Activated CD8-positive, alpha-beta memory T cell treated with anti-CD3 and anti-CD28 coated beads, Interleukin-2, amount 50 U/mL, for 1 hour (primary cell): ENCODE data around the gene HAND1.

Experiments used
- DNase-seq: peaks from one replicate; pipeline ENCODE4 v3.0.0-alpha.2; 2020; ENCODE audit errors: extremely low read depth

Gene HAND1

DNA sequence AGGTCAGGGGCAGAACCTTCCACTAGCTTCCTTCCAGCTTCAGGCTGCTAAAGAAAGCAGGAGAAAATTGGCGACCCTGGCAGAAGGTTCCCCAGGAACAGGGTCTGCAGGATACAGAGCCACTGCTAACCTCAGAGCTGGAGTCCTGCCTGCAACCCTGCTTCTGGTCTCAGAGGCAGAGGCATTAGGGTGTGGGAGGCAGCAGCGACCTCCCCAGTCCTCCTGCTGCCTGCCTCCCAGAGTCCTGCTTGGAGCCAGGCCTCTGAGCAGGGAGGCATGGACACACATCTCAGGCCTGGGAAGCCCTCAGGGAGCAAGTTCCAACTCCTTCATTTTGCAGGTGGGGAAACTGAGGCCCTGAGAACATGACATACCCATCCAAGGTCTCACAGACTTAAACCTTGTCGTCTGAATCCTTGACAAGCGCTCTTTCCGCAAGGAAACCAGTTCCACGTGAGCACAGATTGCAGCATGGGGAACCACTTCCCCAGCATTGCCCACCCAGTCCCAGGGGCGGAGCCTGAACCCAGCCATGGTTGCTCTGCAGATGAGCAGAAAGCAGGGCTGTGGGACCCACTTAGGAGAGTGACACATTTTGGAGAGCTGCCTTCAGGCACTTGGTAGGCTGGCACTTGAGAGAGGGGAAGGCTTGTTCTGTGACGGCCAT lies 28.2 kb upstream of the HAND1 start:
- DNase-seq = no peak

DNA sequence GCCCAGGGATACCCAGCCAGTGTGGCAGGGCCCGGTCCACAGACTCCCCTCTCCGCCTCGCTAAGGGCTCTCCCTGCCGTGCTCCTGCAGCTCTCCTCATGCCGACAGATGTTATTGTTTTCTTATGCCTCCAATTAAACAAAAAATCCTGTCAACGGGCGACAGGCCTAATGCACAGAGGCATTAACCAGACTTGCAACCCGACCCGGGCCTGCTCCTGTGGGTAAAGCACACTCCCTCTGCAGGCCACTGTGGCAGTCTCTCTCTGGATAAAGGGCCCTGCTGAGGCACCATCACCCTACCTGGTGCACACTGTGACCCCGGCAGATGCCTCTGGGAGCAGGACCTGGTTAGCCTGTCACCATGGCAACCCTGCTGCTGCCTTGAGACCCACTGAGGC lies 27.5 kb upstream of the HAND1 start:
- no peak for DNase-seq

DNA sequence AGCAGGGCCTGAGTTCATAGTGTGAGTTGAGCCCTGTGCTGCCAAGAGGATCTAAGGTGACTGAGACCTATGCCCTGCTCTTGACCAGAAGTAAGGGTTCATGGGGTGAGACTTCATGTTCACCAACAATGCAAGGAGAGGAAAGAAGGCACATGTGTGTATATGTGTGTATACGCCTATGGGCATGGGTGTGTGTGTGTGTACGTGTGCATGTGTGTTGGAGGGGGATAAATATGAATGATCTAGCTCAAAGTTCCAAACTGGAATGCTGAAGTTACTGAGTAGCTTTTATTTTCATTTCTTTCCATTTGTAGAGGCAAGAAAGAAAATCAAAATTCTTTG lies 25.6 kb upstream of the HAND1 start:
- DNase-seq = no peak

DNA sequence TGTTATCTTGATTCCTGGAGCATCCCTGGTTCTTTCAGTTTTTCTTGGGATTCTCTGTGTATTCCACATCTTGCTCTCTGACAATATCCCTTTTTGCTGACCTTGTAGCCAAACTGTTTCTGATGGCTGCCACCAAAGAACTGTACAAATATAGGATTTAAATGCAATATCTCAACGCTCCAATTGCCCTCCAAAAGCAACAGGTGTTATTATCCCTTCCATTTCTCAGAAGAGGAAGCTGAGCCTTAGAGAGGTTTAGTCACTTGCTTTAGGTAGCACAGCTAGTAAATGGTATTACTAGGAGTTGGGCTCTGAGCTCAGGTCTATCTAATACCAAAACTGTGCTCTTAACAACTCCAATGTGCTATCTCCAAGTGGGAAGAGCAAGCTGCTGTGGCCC lies 24.2 kb upstream of the HAND1 start:
- DNase-seq = no peak

DNA sequence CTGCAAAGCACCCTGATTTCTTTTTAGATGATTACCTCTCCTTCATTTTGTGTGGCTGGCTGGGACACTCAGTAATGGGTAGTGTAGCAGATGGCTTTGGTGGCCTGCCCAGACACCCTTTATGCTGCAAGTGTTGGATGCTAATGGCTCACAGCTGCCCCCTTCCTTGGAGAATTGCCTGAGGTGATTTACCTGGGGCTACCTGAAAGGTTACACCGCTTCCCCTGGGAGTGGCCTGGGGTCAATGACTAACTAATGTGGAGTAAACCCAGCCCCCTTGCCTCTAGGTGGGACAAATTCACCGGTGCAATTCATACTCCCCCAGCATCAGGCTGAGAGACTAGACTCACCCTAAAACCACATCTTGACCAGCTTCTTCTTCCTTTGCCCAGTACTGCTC lies 23.5 kb upstream of the HAND1 start:
- DNase-seq = no peak

DNA sequence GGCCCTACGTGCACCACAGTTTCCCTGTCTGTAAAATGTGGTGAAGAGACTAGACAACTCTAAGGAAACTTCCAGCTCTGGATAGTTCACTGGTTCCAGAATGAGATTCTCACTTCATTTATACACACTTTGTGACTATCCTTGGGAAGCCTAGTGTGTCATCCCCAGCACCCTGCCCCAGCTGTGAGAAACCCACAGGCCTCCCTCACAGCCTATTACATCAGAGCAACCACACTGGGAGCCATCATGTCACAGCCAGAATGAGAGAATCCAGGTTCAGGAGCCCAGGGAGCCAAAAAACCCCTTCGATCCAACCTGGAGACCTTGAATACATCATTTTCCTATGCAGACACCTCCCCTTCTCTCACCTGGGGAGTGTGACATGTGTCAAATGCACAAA lies 21.0 kb upstream of the HAND1 start:
- no peak for DNase-seq

DNA sequence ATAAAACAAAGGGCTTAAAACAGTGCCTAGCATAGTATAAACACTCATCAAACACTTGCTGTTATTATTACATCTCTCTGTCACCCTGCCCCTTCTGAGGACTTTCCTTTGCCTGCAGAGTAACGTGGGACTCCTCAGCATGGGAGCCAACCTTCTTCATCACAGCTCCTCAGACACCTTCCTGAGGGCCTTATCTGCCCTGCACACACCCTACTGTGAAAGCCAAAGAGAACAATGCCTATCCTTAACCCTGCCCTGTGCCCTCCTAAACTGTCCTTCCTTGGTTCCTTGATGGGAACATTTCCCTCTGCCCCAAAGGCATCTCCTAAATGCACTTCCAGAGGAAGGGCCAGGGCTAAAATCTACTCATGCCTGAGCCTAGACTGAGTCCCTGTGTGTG lies 20.6 kb upstream of the HAND1 start:
- no peak for DNase-seq

DNA sequence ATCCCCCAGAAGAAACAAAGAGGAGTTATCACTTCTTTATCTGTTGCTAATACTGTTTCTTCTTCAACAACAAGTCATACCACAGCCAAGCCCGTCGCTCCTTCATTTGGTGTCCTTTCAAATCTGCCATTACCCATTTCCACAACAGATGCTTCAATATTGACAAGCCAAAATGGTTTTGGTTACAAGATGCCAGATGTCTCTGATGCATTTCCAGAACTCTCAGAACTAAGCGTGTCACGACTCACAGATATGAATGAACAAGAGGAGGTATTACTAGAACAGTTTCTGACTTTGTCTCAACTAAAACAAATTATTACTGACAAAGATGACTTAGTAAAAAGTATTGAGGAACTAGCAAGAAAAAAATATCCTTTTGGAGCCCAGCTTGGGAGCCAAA lies 16.0 kb upstream of the HAND1 start:
- DNase-seq = no peak

DNA sequence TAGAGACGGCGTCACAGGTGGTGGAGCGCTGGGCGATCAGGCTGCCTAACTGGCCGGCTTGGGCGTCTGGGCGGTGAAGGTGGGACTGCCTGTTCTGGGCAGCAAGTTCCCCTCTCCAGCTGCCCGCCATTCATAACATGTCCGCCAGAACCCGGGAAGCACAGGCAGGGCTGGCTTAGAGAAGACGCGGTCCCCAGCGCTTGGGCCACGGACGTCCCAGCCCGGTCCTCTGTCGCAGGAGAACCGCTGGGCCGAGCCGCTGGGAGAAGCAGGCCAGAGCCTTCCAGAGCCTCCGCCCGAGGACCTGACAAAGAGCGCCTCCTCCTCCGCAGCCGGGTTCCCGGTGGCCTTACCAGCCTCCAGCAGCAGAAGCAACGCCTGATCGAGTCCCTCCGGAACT lies 15.2 kb upstream of the HAND1 start:
- DNase-seq = no peak

DNA sequence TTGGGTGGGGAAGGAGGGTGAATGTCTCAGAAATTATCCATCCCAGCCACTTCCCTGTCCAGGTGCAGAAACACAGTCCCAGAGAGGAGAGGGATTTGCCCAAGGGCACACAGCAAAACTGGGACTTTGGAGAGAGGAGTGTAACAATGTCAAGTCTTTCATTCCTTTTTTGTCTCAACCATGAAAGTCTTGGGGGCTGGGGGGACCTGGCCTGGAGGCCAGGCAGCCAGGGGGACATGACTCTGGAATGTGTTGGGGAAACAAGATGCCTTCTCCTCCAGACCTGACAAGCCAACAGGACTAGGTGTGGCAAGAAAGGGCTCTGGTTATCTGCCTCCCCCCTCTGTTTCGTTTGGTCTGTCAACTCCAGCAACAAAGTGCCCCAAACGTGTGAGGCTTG lies 13.9 kb upstream of the HAND1 start:
- no peak for DNase-seq

DNA sequence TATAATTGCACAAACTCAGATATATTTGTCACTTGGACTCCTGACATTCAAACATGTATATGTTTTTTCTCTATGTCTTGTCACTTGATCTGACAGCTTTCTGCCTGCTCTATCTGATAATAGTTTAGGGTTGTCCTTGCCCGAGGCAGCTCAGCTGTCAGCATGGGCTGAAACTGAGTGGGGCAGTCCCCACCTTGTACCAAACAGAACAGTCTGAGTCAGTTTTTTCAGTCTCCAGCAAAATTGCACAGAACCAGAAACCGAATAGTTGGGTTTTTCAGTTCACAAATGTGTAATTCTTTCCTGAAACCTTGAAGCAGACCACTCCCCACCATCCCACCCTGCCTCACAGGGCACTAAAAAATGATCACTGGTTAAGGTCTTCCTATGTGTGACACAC lies 9.5 kb upstream of the HAND1 start:
- no peak for DNase-seq

DNA sequence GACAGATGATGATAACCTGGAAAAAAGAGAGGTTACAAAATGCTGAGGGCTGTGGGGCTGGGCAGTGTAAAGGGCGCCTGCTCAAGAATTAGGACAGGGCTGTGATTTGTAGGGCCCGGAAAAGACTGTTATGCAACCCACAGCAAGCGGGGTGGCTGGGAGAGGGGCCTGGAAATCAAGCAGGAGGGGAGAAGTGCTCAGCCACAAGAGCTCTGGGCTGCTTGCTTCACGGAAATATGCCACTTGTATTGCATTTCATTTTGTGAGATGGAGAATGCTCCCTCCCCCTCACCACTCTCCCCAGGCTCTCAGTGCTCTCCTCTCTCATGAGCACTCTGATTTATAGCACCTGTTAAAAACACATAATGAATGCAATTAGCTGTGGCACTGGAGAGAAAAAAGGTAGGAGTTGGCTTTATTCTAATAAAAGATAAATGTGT lies 8.4 kb upstream of the HAND1 start:
- no peak for DNase-seq

DNA sequence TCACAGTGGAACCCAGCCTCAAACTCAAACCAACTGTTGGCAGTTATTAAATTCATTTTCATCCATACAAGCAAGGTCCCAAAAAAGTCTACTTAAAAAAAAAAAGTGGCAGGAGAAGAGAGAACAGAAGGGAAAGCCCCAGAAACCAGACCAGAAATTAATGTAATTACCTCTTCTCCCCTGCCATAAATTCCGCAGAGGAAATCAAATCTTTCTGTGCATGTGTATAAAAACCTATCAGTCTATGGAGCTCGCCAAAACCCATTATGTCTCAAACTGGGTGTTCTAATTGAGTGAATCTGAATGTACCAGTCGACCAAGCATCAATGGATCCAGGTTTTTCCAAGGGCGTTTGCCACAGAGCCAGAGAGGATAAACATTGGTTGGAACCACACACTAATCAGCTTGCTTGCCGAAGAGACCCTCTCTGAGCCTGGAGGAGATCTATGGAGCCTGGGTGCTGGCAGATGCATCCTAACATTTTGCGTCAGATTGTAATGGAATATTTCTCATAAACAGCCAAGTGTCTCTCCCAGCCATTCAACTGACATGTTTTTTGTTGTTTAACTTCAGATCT lies 7.9 kb upstream of the HAND1 start:
- no peak for DNase-seq

DNA sequence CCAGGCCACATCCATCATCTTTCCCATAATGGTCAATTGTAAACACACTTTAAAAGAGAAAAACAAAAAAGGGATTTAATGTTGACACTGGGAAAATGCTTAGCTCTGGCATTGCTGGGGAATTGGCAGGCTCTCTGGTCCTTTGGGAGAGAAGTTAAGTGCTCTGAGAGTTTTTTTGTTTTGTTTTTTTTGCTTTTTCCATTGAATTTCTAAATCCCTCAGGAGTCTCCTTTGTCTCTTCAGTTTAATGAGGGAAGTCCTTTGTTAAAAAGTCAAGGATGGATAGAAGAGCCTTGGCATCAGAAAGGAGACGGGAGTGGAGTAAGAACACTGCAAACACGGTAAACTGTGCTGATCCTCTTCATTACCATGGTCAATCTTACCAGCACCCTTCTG lies 7.1 kb upstream of the HAND1 start:
- no peak for DNase-seq

DNA sequence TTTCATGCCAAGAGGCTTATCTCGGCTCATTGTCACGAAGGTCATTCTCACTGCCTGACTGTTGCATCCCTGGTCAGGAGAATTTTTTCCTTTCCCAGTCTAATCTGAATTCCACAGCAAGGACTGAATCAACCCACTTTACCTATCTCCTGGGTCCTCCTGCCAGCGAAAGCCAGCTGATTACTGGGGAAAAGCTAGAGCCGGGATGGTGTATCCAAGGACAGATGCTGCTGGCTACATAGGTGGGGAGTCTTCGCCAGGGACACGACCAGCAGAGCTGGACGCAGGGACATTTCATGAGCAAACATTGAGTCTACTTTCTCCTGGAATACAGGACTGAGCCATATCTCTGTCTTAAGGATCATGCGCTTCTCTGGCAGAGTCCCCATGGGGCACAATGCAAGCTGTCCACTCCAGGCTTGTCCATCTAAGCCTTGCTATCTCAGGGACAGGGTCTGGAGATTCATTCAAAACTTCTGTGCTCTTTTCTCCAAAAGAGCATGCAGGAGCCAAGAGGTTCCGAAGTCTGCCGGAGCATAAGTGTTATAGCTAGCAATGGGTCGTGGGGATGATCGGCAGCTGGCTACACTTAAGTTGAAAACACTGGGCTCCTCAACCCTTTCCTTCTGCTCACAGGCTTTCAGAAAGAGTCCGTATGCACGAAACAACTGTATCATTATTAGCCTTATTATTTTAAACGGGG lies 6.5 kb upstream of the HAND1 start:
- DNase-seq = no peak

DNA sequence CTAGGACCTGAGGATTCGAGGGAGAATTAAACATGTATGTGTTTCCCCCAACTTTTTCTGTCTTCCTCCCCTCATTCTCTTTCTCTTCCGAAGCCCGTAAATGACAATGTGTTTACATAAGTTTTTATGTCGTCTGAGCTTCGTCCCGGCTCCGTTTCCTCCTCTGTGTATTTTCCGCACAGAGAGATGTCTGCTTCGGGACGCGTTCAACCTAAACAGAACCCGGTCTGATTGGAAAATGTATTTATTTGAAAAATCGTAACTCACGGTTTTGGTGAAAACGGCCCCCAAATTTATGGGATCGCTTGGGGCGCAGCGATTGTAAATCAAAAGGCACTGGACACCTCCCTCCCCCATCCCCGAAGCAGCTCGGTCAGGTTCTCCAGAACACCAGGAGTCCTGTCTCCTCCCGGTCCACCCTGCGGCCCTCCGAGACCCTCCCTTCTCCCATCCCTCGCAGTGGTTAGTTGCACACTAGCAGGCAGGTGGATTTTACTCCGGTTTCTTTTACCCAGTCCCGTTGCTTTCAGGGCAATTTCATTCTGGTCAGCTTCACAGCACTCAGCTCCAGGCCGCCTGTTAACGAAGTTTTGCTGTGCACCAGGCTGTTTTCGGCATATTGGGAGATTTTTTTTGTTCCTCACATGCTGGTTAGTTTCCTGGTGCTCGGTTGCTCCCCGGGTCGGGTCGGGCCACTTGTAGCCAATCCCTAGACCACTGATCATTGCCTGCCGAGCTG lies 5.8 kb upstream of the HAND1 start:
- DNase-seq = no peak

DNA sequence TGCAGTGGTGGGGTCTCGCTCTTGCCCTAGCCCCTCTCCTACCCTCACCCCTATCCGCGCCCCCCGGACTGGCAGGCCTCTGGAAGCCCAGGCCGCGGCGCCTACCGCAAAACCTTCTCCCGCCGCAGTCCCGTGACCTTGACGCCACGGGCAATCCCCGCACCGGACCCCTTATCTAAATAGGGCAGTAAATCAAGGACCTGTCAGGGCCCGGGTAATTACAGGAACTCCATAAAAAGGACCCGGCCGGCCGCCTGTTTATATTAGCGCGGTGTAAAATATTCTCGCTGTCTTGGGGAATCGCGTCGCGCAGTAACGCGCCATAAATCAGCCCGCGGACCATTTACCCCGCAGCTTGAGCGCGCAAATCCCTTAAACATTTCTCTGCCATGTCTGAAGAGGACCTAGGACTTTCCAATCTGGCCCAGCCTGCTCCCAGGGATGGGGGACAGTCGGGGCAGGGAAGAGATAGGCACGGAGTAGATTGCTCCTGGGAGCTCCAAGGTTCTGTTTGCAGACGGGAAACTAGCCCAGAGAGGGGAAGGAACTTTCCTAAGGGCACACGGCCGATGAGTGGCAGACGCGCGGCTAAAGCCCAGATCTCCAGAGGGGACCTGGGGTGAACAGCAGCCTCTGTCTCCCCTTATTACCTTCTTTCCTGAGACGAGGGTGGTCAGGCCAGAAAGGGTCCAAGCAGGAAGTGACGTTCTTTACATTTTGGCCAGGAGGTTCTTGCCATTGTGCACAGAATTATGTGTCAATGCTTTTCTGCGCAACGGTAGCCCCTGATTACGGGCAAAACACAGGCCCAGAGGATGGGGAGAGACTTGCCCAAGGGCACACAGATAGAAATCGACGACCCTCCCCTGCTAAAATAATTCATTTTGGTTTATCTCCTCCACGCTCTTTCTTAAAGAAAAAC lies 4.8 kb upstream of the HAND1 start:
- DNase-seq = no peak

DNA sequence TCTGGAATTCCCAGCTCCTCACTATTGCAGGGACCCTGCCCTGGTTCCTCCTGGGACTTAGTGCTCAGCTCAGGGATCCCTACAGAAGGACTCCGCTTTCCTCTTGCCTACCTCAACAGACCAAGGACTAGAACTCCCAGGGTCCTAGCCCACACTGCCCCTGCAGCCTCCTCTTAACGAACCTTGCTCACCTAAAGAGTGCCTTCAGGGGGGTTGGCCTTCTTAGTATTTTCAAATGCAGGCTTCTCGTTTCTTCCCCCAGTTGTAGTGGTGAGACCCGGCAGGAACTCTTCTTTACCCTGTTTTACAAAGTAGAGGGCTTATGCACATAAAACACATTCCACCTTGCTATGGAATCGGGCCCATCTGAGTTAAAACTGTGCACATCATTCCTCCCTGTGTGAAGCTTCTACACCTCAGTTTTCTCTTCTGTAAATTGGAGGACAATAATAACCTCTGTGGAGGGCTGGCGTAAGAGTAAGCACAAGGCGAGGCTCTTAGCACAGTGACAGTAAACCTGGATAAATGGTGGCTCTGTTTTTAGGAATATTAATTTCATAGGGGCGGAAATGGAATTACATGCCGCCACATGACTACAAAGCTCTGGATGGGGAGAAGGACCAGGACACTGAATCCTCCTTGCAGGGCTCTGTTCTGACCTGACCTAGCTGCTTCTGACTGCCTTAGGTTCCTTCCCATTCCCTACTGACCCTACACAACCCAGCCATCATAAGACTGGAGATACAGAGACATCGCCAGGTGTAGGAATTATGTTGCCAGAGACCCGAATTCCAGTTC lies 3.8 kb upstream of the HAND1 start:
- DNase-seq = no peak

DNA sequence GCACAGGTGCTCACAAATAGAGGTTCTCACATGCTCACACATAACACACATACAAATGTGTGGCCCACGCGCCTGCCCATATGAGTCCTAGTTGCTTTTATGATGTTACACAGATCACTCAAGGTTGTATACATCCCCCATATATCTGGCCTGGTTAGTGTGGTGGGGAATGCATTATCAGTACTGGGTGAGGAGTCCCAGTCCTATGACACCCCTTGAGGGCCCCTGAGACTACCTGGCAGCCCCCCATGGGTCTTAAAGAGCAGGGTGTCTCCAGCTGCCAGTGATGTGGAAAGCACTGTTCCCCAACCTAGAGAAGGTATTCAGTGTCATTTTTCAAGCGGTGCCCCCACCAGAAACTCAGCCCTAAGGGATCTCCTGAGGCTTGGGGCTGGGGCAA lies 2.8 kb upstream of the HAND1 start:
- no peak for DNase-seq

DNA sequence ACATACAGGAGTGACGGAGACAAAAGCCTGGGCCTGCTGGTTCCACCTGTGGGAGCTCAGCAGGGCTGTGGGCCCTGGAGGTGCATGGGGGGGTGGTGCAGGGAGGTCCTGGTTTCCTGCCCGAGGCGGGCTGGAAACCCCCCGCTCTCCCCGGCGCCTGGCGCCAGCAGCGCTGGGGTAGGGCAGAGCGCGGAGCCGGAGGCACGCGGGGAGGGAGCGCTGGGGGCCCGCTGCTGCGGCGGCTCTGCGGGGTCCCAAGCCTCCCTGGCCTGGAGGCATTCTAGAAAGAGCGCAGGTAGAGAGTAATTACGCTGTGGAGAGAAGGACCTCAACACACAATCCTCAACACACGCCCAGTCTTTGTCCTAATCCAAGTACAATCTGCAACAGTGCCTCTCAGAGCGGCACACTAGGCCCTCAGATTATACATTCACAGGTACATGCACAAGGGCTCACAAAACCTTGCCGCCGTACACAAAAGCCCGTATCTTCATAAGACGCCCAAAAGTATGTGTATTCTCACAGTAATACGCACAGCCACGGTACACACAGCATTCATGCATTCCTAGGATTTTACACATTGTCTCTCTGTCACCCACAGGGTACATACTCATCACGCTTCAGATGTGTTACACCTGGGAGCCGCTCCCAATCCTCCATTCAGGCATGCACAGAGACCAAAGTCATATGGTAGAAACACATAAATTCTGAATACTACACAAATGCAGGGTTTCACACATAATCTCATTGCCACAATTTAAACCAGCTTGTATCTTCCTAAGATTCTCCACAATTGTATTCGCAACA lies 2.1 kb upstream of the HAND1 start:
- DNase-seq = no peak
